Spleen (tissue), 13 donors: ENCODE measurements around the gene TPM4. TPM values are rescaled to one million over a fixed set of nuclear protein-coding genes. Genes with fewer than 3 reads are reported as not detected.
A peak's percentile ranks its signal among the peaks of the same experiment; 100 is the strongest.
"Not testable (repeated sequence)": the region's sequence is repeated elsewhere in the genome, so short reads cannot be mapped to it uniquely, and the experiment has no call there.

Source experiments
- DNase-seq: peaks from one replicate; pipeline ENCODE4 v3.0.0-alpha.2; 2020
- H3K27ac ChIP-seq, 8 donors: fragments of 200-600 bp; sonication (generic) in 7 of 8; 1 replicate in 4 of 8; 2 replicates in 4 of 8; pipeline versions ENCODE4 v1.5.0 to v1.8.0; 2016 to 2021; ENCODE audit warnings: inconsistent platforms in 4 of 8, mild to moderate bottlenecking in 4 of 8, moderate library complexity in 1 of 8
- H3K27me3 ChIP-seq, 7 donors: fragments of 200-600 bp; sonication (generic) in 6 of 7; replicated peaks in 1 of 7; 1 replicate in 4 of 7; 2 replicates in 3 of 7; pipeline versions ENCODE4 v1.5.0 to v1.8.0; 2016 to 2021; ENCODE audit warnings: inconsistent platforms in 3 of 7, mild to moderate bottlenecking in 1 of 7
- H3K36me3 ChIP-seq, 6 donors: fragments of 200-600 bp; sonication (generic) in 5 of 6; 1 replicate in 4 of 6; 2 replicates in 2 of 6; pipeline versions ENCODE4 v1.5.0 to v1.8.0; 2016 to 2021; ENCODE audit warnings: inconsistent platforms in 2 of 6
- H3K4me1 ChIP-seq, 6 donors: fragments of 200-600 bp; sonication (generic) in 5 of 6; 1 replicate in 3 of 6; 2 replicates in 3 of 6; pipeline versions ENCODE4 v1.5.0 to v1.8.0; 2016 to 2021; ENCODE audit warnings: inconsistent platforms in 3 of 6
- H3K4me3 ChIP-seq, 8 donors: fragments of 200-600 bp; sonication (generic) in 7 of 8; 1 replicate in 4 of 8; 2 replicates in 4 of 8; pipeline versions ENCODE4 v1.5.0 to v1.8.0; 2016 to 2021; ENCODE audit warnings: inconsistent platforms in 4 of 8, mild to moderate bottlenecking in 4 of 8, moderate library complexity in 2 of 8
- H3K9me3 ChIP-seq, 8 donors: fragments of 200-600 bp; sonication (generic) in 7 of 8; 1 replicate in 4 of 8; 2 replicates in 4 of 8; pipeline versions ENCODE4 v1.5.0 to v1.8.0; 2016 to 2021; ENCODE audit warnings: inconsistent platforms in 4 of 8
- CTCF ChIP-seq, 11 experiments: fragments of 200-600 bp in 7 of 11; fragments of 450-650 bp in 4 of 11; sonication (generic) in 4 of 11; IDR thresholded peaks in 8 of 11; conservative IDR thresholded peaks in 3 of 11; 1 replicate in 7 of 11; 2 replicates in 4 of 11; pipeline versions ENCODE4 v1.4.0 to v1.8.0; 2016 to 2021; ENCODE audit warnings: antibody characterized with exemption in 11 of 11, inconsistent platforms in 4 of 11, mild to moderate bottlenecking in 1 of 11
- POLR2A ChIP-seq, 3 donors: fragments of 450-650 bp; IDR thresholded peaks; one replicate each; pipeline ENCODE4 v1.5.1; 2017; ENCODE audit warnings: antibody characterized with exemption in 3 of 3, mild to moderate bottlenecking in 1 of 3
- POLR2AphosphoS5 ChIP-seq, 3 donors: sonication (generic); formaldehyde crosslinking; IDR thresholded peaks; one replicate each; pipeline ENCODE4 v1.5.1; 2017; ENCODE audit warnings: antibody characterized with exemption in 3 of 3
- WGBS, 5 donors: extraction: QIAGEN DNeasy Blood & Tissue Kit in 3 of 5; methylation state at CpG; one replicate each; pipeline versions ENCODE4 v1.1.5 to v1.1.7; 2013 to 2018; 5-methylcytosine and 5-hydroxymethylcytosine counted together
- intact Hi-C: fragments of 100-400 bp; cut with DNase I; formaldehyde crosslinking; loops from one replicate; pipeline ENCODE4 v1.15.0; 2023; ENCODE audit warnings: low total_unique reads
- long read RNA-seq, 2 donors: transcript quantifications; one replicate each; lab custom pipeline, GENCODE V29; 2026
- polyA plus RNA-seq, 3 donors: library from polyadenylated mRNA; stranded (reverse); fragments of 200-250 nt; gene quantifications; one replicate each; pipeline ENCODE4 v1.2.1, GENCODE V29; 2013
- total RNA-seq, 7 donors: library from RNA; depleted of rRNA in 3 of 7; stranded (reverse); fragments of >200 nt in 3 of 7; fragmentation: NEBNext Ultra II Directional in 4 of 7; extraction: Animal tissue kit (Norgen Biotek cat#: 25700) in 4 of 7; gene quantifications; one replicate each; pipeline versions ENCODE4 v1.1.0 to v1.2.1, GENCODE V29; 2016 to 2021
- donor health status: healthy with polysubstance abuse.
- donor health status: DM: no; HTN: no; CAD: no; lungs with moderate emphysema.
- donor health status: DM: no; HTN: no; CAD: no.
- donor health status: Bipolar disorder and iron deficiency.
- donor health status: healthy.
- donor health status: DM: no; HTN: no; CAD: no.
- donor health status: DM: yes; HTN: yes; CAD: no.

Gene TPM4
- total RNA-seq: 100 to 1,000 TPM; 352 to 760 (median 443) TPM
- polyA plus RNA-seq: 100 to 1,000 TPM; 181 to 403 (median 238) TPM
- long read RNA-seq, donor 1, transcript TPM4-201 (8 exons, 2,666 nt): major isoform, 228 of 819 reads
- long read RNA-seq, donor 1, transcript TPM4-206 (4 exons, 877 nt): minor isoform, 6 of 819 reads
- long read RNA-seq, donor 1, transcript TPM4-213 (1 exons, 2,672 nt): minor isoform, 223 of 819 reads
- long read RNA-seq, donor 1, partial matches to known transcripts: 320 of 819 reads
- long read RNA-seq, donor 1, other reads (novel, unspliced or antisense): 40 of 819 reads
- long read RNA-seq, donor 2, transcript TPM4-213 (1 exons, 2,672 nt): minor isoform, 115 of 394 reads
- long read RNA-seq, donor 2, transcript TPM4-201 (8 exons, 2,666 nt): major isoform, 130 of 394 reads
- long read RNA-seq, donor 2, partial matches to known transcripts: 122 of 394 reads
- long read RNA-seq, donor 2, other reads (novel, unspliced or antisense): 22 of 394 reads

- TF ChIP-seq CTCF (IDR thresholded peaks at IDR 0.05 in 8 of 11, conservative IDR thresholded peaks at IDR 0.05 in 3 of 11) (no peak), POLR2AphosphoS5 (IDR thresholded peaks at IDR 0.05) (peak; percentile 83 to 89 (median 89)), POLR2A (IDR thresholded peaks at IDR 0.05) (peak in 1 of 3 donors; percentile 76)
- Histone ChIP-seq H3K27me3 (no peaks in the 10 kb centered on the region), H3K4me1 (peaks cover 38 to 92% (median 80%) of the 10 kb centered on the region in 6 donors), H3K27ac (peak within 1 kb of the TSS; percentile 95 to 100 (median 98)), H3K9me3 (no peaks in the 10 kb centered on the region), H3K36me3 (peaks cover 0 to 21% (median 5%) of the 10 kb centered on the region in 6 donors), H3K4me3 (peak within 1 kb of the TSS; percentile 64 to 92 (median 86))
- DNase-seq: peak; percentile 94
- intact Hi-C loops: no loop called here
- WGBS, 5 donors: 0 to 1% (median 0%) methylated on average over 13 to 101 of the region's 101 CpGs
Measured at GRCh38 chr19:16076154-16076957, at the start of gene TPM4. Gene TPM4 (plus strand): TSS chr19:16076495. CDS start chr19:16076566, 71 bp downstream.

- Histone ChIP-seq H3K4me1 (no peaks in the 10 kb centered on the region), H3K27ac (no peak overlapping the region), H3K36me3 (no peaks in the 10 kb centered on the region), H3K4me3 (no peak overlapping the region), H3K9me3 (no peaks in the 10 kb centered on the region), H3K27me3 (no peaks in the 10 kb centered on the region)
- intact Hi-C loops: no loop called here
- DNase-seq: no peak
- no peak for TF ChIP-seq CTCF (IDR thresholded peaks at IDR 0.05 in 8 of 11, conservative IDR thresholded peaks at IDR 0.05 in 3 of 11)
- no peak for TF ChIP-seq POLR2AphosphoS5 (IDR thresholded peaks at IDR 0.05)
- no peak for TF ChIP-seq POLR2A (IDR thresholded peaks at IDR 0.05)
- WGBS, 5 donors: 80 to 89% (median 87%) methylated on average over 7 of the region's 7 CpGs
Measured at GRCh38 chr19:16026756-16027155, 49.5 kb upstream of the TPM4 start.

- no peaks in the 10 kb centered on the region for H3K36me3 ChIP-seq
- H3K4me1 ChIP-seq: no peaks in the 10 kb centered on the region
- no peaks in the 10 kb centered on the region for H3K9me3 ChIP-seq
- no peak for DNase-seq
- H3K4me3 ChIP-seq: no peak overlapping the region
- TF ChIP-seq CTCF (IDR thresholded peaks at IDR 0.05 in 8 of 11, conservative IDR thresholded peaks at IDR 0.05 in 3 of 11): no peak
- TF ChIP-seq POLR2A (IDR thresholded peaks at IDR 0.05): no peak
- TF ChIP-seq POLR2AphosphoS5 (IDR thresholded peaks at IDR 0.05): no peak
- intact Hi-C loops: no loop called here
- no peaks in the 10 kb centered on the region for H3K27me3 ChIP-seq
- WGBS, 5 donors: 50 to 52% (median 50%) methylated on average over 6 of the region's 6 CpGs
- H3K27ac ChIP-seq: no peak overlapping the region
Measured at GRCh38 chr19:16027528-16027927, 48.8 kb upstream of the TPM4 start.

GRCh38 chr19:16030155-16030554 lies 46.1 kb upstream of the TPM4 start:
- H3K36me3 ChIP-seq, H3K9me3 ChIP-seq, intact Hi-C loops, H3K27me3 ChIP-seq, H3K4me3 ChIP-seq, H3K27ac ChIP-seq, H3K4me1 ChIP-seq, DNase-seq: not testable (repeated sequence)
- 82 to 88% (median 83%) methylated on average over 12 of the region's 12 CpGs for WGBS, 5 donors
